ENCODE results near the gene CLUH.

- TF ChIP-seq EP300 (IDR thresholded peaks at IDR 0.05) (no peak), CTCF (IDR thresholded peaks at IDR 0.05) (no peak), POLR2A (IDR thresholded peaks at IDR 0.05) (no peak)
These were observed 17.8 kb downstream of the CLUH start for GRCh38 chr17:2693561-2694380.
